ENCODE data around the gene NTN5. TPM values are rescaled to one million over a fixed set of nuclear protein-coding genes. Genes with fewer than 3 reads are reported as not detected.

Gene NTN5
- total RNA-seq (not detected), polyA plus RNA-seq (1 to 10 TPM in 1 of 3 donors, not detected in 2; 1.3 TPM)
- long read RNA-seq, donor 1, partial matches to known transcripts, result 19 of 19 reads
- long read RNA-seq, donor 1, other reads (novel, unspliced or antisense), result 0 of 19 reads
- long read RNA-seq, donor 2, result 0 reads
- long read RNA-seq, donor 3, result 0 reads
- long read RNA-seq, donor 4, result 0 reads
- long read RNA-seq, donor 5, result 0 reads
- long read RNA-seq, donor 6, partial matches to known transcripts, result 0 of 9 reads
- long read RNA-seq, donor 6, other reads (novel, unspliced or antisense), result 9 of 9 reads
- long read RNA-seq, donor 7, result 0 reads
- long read RNA-seq, donor 8, result 0 reads
- long read RNA-seq, donor 9, result 0 reads
- long read RNA-seq, donor 10, result 0 reads

GRCh38 chr19:48672994-48673393 is at the start of gene NTN5:
TSS of gene NTN5 (minus strand) at chr19:48673017. CDS start at chr19:48670986, 2,031 bp downstream.
- no peaks in the 10 kb centered on the region for H3K36me3 ChIP-seq
- no peak within 1 kb of the TSS for H3K4me3 ChIP-seq
- no peaks in the 10 kb centered on the region for H3K9me3 ChIP-seq
- no peak for DNase-seq
- WGBS, 5 donors, result 78 to 91% (median 85%) methylated on average over 11 to 25 of the region's 25 CpGs
- H3K27ac ChIP-seq, result no peak within 1 kb of the TSS
- peaks cover 10 to 15% (median 14%) of the 10 kb centered on the region in 4 donors for H3K4me1 ChIP-seq
- TF ChIP-seq CTCF (IDR thresholded peaks at IDR 0.05) (no peak), POLR2A (IDR thresholded peaks at IDR 0.05) (no peak)
- no peaks in the 10 kb centered on the region for H3K27me3 ChIP-seq
- intact Hi-C loops (cut with DNase I; ENCODE audit: low total_unique reads), result no loop called here

GRCh38 chr19:48722196-48722708 is 49.4 kb upstream of the NTN5 start:
- Histone ChIP-seq H3K27ac (no peak overlapping the region), H3K4me3 (no peak overlapping the region), H3K36me3 (peaks cover 0 to 6% (median 2%) of the 10 kb centered on the region in 4 donors), H3K27me3 (no peaks in the 10 kb centered on the region), H3K9me3 (no peaks in the 10 kb centered on the region), H3K4me1 (peaks cover 13 to 58% (median 29%) of the 10 kb centered on the region in 4 donors)
- no peak for DNase-seq
- intact Hi-C loops (cut with DNase I; ENCODE audit: low total_unique reads), result no loop called here
- no peak for TF ChIP-seq CTCF (IDR thresholded peaks at IDR 0.05)
- TF ChIP-seq POLR2A (IDR thresholded peaks at IDR 0.05), result no peak
- TF ChIP-seq EP300 (IDR thresholded peaks at IDR 0.05), result no peak
- no peak for TF ChIP-seq POLR2AphosphoS5 (IDR thresholded peaks at IDR 0.05)
- WGBS, 5 donors, result 78 to 86% (median 81%) methylated on average over 11 of the region's 11 CpGs

- DNase-seq, result peak; percentile 97 to 100
- Histone ChIP-seq H3K4me1 (peaks cover 27 to 73% (median 41%) of the 10 kb centered on the region in 4 donors), H3K27me3 (no peaks in the 10 kb centered on the region), H3K27ac (peak overlapping the region; percentile 84 to 93 (median 89)), H3K4me3 (peak overlapping the region; percentile 48 to 60 (median 54)), H3K9me3 (no peaks in the 10 kb centered on the region), H3K36me3 (peaks cover 0 to 4% (median 0%) of the 10 kb centered on the region in 4 donors)
- no peak for TF ChIP-seq CTCF (IDR thresholded peaks at IDR 0.05)
- no peak for TF ChIP-seq EP300 (IDR thresholded peaks at IDR 0.05)
- TF ChIP-seq POLR2AphosphoS5 (IDR thresholded peaks at IDR 0.05), result peak; percentile 50 to 80 (median 56)
- no peak for TF ChIP-seq POLR2A (IDR thresholded peaks at IDR 0.05)
- intact Hi-C loops (cut with DNase I; ENCODE audit: low total_unique reads), result no loop called here
- WGBS, 5 donors, result 7 to 19% (median 8%) methylated on average over 31 to 42 of the region's 42 CpGs
These were observed 47.9 kb upstream of the NTN5 start for GRCh38 chr19:48720613-48721296.

GRCh38 chr19:48720251-48720612 is 47.4 kb upstream of the NTN5 start:
- Histone ChIP-seq H3K27ac (peak overlapping the region in 4 of 5 donors; percentile 84 to 93 (median 90)), H3K4me1 (peaks cover 32 to 74% (median 43%) of the 10 kb centered on the region in 4 donors), H3K4me3 (peak overlapping the region; percentile 48 to 60 (median 54)), H3K36me3 (peaks cover 0 to 4% (median 0%) of the 10 kb centered on the region in 4 donors), H3K27me3 (no peaks in the 10 kb centered on the region), H3K9me3 (no peaks in the 10 kb centered on the region)
- intact Hi-C loops (cut with DNase I; ENCODE audit: low total_unique reads), result no loop called here
- WGBS, 5 donors, result 15 to 30% (median 20%) methylated on average over 9 to 12 of the region's 12 CpGs
- no peak for DNase-seq
- TF ChIP-seq CTCF (IDR thresholded peaks at IDR 0.05) (no peak), POLR2A (IDR thresholded peaks at IDR 0.05) (no peak), POLR2AphosphoS5 (IDR thresholded peaks at IDR 0.05) (no peak), EP300 (IDR thresholded peaks at IDR 0.05) (no peak)
